BE2C (cell line): ENCODE results near the gene IRS2.

Experiments
- DNase-seq: peaks from one replicate; pipeline ENCODE4 v3.0.0-alpha.2; 2020
- H3K27me3 ChIP-seq: fragments of 250-450 bp; sonication (Bioruptor Pico); 2 replicates; pipeline ENCODE4 v1.5.1; 2020; ENCODE audit warnings: mild to moderate bottlenecking
- H3K36me3 ChIP-seq: fragments of 250-450 bp; sonication (Bioruptor Pico); 2 replicates; pipeline ENCODE4 v1.5.1; 2020; ENCODE audit warnings: mild to moderate bottlenecking
- H3K4me1 ChIP-seq: fragments of 250-450 bp; sonication (Bioruptor Pico); 2 replicates; pipeline ENCODE4 v1.5.1; 2020
- H3K4me3 ChIP-seq: 2 replicates; pipeline ENCODE4 v1.5.1; 2011; ENCODE audit warnings: low read depth, low read length
- H3K9me3 ChIP-seq: fragments of 250-450 bp; sonication (Bioruptor Pico); 2 replicates; pipeline ENCODE4 v1.5.1; 2020
- CTCF ChIP-seq: IDR thresholded peaks from 2 replicates; pipeline ENCODE4 v1.5.1; 2012; ENCODE audit warnings: mild to moderate bottlenecking, low read depth, low read length

The IRS2 gene

GRCh38 chr13:109720758-109721184 is 65.6 kb downstream of the IRS2 start:
- no peak for DNase-seq
- no peak for TF ChIP-seq CTCF
- Histone ChIP-seq H3K4me3 (no peak overlapping the region), H3K4me1 (no peaks in the 10 kb centered on the region), H3K9me3 (no peaks in the 10 kb centered on the region; the same call in 1 of the 2 replicates), H3K27me3 (no peaks in the 10 kb centered on the region), H3K36me3 (no peaks in the 10 kb centered on the region)

- TF ChIP-seq CTCF: no peak
- no peak for DNase-seq
- no peaks in the 10 kb centered on the region; the same call in 1 of the 2 replicates for H3K9me3 ChIP-seq
- H3K36me3 ChIP-seq: no peaks in the 10 kb centered on the region
- H3K4me1 ChIP-seq: no peaks in the 10 kb centered on the region
- no peaks in the 10 kb centered on the region for H3K27me3 ChIP-seq
- no peak overlapping the region for H3K4me3 ChIP-seq
These were observed 66.3 kb downstream of the IRS2 start for GRCh38 chr13:109719962-109720646.

GRCh38 chr13:109718726-109719125 is 67.7 kb downstream of the IRS2 start:
- Histone ChIP-seq H3K36me3 (no peaks in the 10 kb centered on the region), H3K9me3 (no peaks in the 10 kb centered on the region; the same call in 1 of the 2 replicates), H3K4me1 (no peaks in the 10 kb centered on the region), H3K4me3 (no peak overlapping the region), H3K27me3 (no peaks in the 10 kb centered on the region)
- DNase-seq: no peak
- no peak for TF ChIP-seq CTCF

- H3K27me3 ChIP-seq: no peaks in the 10 kb centered on the region
- TF ChIP-seq CTCF: no peak
- no peaks in the 10 kb centered on the region for H3K36me3 ChIP-seq
These were observed 68.7 kb downstream of the IRS2 start for GRCh38 chr13:109717686-109718085.

GRCh38 chr13:109715902-109716301 is 70.5 kb downstream of the IRS2 start:
- Histone ChIP-seq H3K4me3 (no peak overlapping the region), H3K4me1 (no peaks in the 10 kb centered on the region; the same call in 1 of the 2 replicates), H3K36me3 (no peaks in the 10 kb centered on the region), H3K9me3 (no peaks in the 10 kb centered on the region; the same call in 1 of the 2 replicates), H3K27me3 (no peaks in the 10 kb centered on the region)
- TF ChIP-seq CTCF: no peak
- no peak for DNase-seq

More at GRCh38 chr13:109717686-109718085, 68.7 kb downstream of the IRS2 start:
- H3K9me3 ChIP-seq: no peaks in the 10 kb centered on the region; the same call in 1 of the 2 replicates
- no peak for DNase-seq
- H3K4me3 ChIP-seq: no peak overlapping the region
- H3K4me1 ChIP-seq: no peaks in the 10 kb centered on the region

- H3K4me1 ChIP-seq: no peaks in the 10 kb centered on the region; the same call in 1 of the 2 replicates
- no peak for DNase-seq
- no peak overlapping the region for H3K4me3 ChIP-seq
- no peaks in the 10 kb centered on the region for H3K36me3 ChIP-seq
- no peak for TF ChIP-seq CTCF
- H3K27me3 ChIP-seq: no peaks in the 10 kb centered on the region
- no peaks in the 10 kb centered on the region for H3K9me3 ChIP-seq
These were observed 72.7 kb downstream of the IRS2 start for GRCh38 chr13:109713681-109714080.
